Left lung (tissue), 10 donors: ENCODE measurements around the gene PIK3R3. TPM values are rescaled to one million over a fixed set of nuclear protein-coding genes. Genes with fewer than 3 reads are reported as not detected.

Experiments
- ATAC-seq: fragments of 200-7000 bp; cut with Tn5 transposase; one replicate; pipeline ENCODE4 v1.9.1; 2020; ENCODE audit warnings: moderate library complexity
- DNase-seq, 4 donors: peaks; one replicate each; pipeline ENCODE4 v3.0.0-alpha.2; 2013 to 2020
- H3K27ac ChIP-seq, 2 donors: fragments of 200-600 bp; sonication (generic) in 1 of 2; one replicate each; pipeline versions ENCODE4 v1.5.0 to v1.8.0; 2020 to 2021
- H3K27me3 ChIP-seq, 2 donors: fragments of 200-600 bp; sonication (generic) in 1 of 2; one replicate each; pipeline versions ENCODE4 v1.5.0 to v1.8.0; 2020 to 2021
- H3K36me3 ChIP-seq, 2 donors: fragments of 200-600 bp; sonication (generic) in 1 of 2; one replicate each; pipeline versions ENCODE4 v1.5.0 to v1.8.0; 2020 to 2021
- H3K4me1 ChIP-seq, 2 donors: fragments of 200-600 bp; one replicate each; pipeline ENCODE4 v1.8.0; 2021
- H3K4me3 ChIP-seq, 2 donors: fragments of 200-600 bp; sonication (generic) in 1 of 2; one replicate each; pipeline versions ENCODE4 v1.5.0 to v1.8.0; 2020 to 2021; ENCODE audit warnings: mild to moderate bottlenecking in 1 of 2
- H3K9me3 ChIP-seq, 2 donors: fragments of 200-600 bp; sonication (generic) in 1 of 2; one replicate each; pipeline versions ENCODE4 v1.5.0 to v1.8.0; 2020 to 2021
- intact Hi-C, 2 donors: fragments of 100-400 bp; cut with DNase I; formaldehyde crosslinking; loops; one replicate each; pipeline versions ENCODE4 v1.11.2 to v1.14.2; 2022
- polyA plus RNA-seq, 6 donors: library from polyadenylated mRNA; unstranded; fragments of 120-200 nt; gene quantifications; one replicate each; pipeline ENCODE4 v1.2.1, GENCODE V29; 2013; ENCODE audit not compliant: insufficient read length in 6 of 6
- total RNA-seq, 2 donors: library from RNA; stranded (reverse); fragmentation: NEBNext Ultra II Directional; extraction: Animal tissue kit (Norgen Biotek cat#: 25700); gene quantifications; one replicate each; pipeline ENCODE4 v1.2.1, GENCODE V29; 2021
- TF ChIP-seq, protein P1 (sequence below), 2 donors: fragments of 200-600 bp; sonication (generic) in 1 of 2; IDR thresholded peaks; one replicate each; pipeline versions ENCODE4 v1.5.0 to v1.8.0; 2021; ENCODE audit warnings: antibody characterized with exemption in 2 of 2
- donor health status: DM: no; HTN: yes; CAD: no.
- donor health status: DM: no; HTN: no; CAD: no.

Gene PIK3R3
- total and polyA plus RNA-seq, 8 donors: 15.2 to 46.5 (median 22.6) TPM

DNA sequence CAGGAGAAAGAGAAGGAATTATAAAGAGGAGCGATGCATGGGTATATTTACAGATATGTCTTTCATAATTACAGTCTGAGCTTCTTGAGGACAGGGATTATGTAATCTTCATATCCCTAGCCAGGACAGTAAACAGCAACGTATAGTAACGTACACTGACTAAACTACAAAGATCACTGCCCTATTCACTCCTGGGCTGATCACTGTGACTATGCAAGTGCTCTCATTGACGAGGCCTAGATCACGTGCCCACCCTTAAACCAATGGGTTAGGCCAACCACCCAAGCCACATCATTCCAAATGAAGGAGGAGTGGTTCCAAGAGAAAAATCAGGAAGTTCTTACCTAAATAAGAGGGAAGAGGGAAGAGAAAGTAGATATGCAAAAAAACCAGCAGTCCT is 18.5 kb downstream of the PIK3R3 start:
- H3K27me3 ChIP-seq: no peaks in the 10 kb centered on the region
- ATAC-seq (no peak), DNase-seq (no peak)
- intact Hi-C loops: no loop called here
- H3K9me3 ChIP-seq: no peaks in the 10 kb centered on the region
- H3K4me1 ChIP-seq: peaks cover 0 to 10% of the 10 kb centered on the region in 2 donors
- no peak overlapping the region for H3K27ac ChIP-seq
- TF ChIP-seq, protein P1, sequence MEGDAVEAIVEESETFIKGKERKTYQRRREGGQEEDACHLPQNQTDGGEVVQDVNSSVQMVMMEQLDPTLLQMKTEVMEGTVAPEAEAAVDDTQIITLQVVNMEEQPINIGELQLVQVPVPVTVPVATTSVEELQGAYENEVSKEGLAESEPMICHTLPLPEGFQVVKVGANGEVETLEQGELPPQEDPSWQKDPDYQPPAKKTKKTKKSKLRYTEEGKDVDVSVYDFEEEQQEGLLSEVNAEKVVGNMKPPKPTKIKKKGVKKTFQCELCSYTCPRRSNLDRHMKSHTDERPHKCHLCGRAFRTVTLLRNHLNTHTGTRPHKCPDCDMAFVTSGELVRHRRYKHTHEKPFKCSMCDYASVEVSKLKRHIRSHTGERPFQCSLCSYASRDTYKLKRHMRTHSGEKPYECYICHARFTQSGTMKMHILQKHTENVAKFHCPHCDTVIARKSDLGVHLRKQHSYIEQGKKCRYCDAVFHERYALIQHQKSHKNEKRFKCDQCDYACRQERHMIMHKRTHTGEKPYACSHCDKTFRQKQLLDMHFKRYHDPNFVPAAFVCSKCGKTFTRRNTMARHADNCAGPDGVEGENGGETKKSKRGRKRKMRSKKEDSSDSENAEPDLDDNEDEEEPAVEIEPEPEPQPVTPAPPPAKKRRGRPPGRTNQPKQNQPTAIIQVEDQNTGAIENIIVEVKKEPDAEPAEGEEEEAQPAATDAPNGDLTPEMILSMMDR (IDR thresholded peaks at IDR 0.05): no peak
- no peaks in the 10 kb centered on the region for H3K36me3 ChIP-seq
- H3K4me3 ChIP-seq: no peak overlapping the region

DNA sequence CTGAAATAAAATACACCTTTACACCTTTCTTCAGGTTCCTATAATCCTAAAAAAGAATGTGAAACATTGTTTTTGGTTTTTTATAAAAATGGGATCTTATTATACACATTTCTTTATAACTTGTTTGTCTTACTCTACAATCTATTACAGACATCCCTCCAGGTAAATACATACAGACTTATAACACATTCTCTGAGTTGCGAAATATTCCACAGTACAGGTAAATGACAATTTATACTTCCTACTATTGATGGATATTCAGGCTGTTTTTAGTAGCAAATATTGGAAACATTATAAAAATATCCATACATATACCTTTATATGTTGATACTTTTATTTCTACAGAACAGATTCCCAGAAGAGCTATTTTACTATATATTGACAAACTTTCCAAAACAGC is 20.3 kb downstream of the PIK3R3 start:
- TF ChIP-seq, protein P1 (IDR thresholded peaks at IDR 0.05): no peak
- Histone ChIP-seq H3K9me3 (no peaks in the 10 kb centered on the region), H3K27ac (no peak overlapping the region), H3K36me3 (no peaks in the 10 kb centered on the region), H3K27me3 (no peaks in the 10 kb centered on the region), H3K4me3 (no peak overlapping the region), H3K4me1 (peaks cover 0 to 10% of the 10 kb centered on the region in 2 donors)
- no peak for DNase-seq
- ATAC-seq: no peak
- intact Hi-C loops: no loop called here

DNA sequence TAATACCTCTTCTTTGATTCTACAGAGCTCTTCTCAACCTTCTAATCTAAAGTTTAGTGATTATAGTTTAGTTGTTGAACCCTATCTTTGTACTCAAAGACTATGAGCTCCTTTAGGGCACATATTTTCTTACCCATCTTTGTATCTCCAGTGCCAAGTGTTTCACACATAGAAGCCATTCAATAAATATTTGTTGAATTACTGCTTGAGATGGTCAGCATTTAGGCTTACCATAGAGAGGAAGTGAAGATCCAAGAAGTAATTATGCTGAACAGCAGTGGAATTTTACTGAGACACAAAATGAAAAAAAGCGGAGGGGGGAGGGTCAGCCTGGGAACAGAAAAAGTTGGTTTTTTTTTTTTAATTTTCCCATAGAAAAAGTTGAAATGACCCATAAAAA is 21.9 kb downstream of the PIK3R3 start:
- Histone ChIP-seq H3K36me3 (no peaks in the 10 kb centered on the region), H3K4me3 (no peak overlapping the region), H3K27me3 (no peaks in the 10 kb centered on the region), H3K27ac (no peak overlapping the region), H3K9me3 (no peaks in the 10 kb centered on the region), H3K4me1 (peaks cover 0 to 8% of the 10 kb centered on the region in 2 donors)
- DNase-seq: no peak
- no peak for ATAC-seq
- TF ChIP-seq, protein P1 (IDR thresholded peaks at IDR 0.05): no peak
- intact Hi-C loops: no loop called here

DNA sequence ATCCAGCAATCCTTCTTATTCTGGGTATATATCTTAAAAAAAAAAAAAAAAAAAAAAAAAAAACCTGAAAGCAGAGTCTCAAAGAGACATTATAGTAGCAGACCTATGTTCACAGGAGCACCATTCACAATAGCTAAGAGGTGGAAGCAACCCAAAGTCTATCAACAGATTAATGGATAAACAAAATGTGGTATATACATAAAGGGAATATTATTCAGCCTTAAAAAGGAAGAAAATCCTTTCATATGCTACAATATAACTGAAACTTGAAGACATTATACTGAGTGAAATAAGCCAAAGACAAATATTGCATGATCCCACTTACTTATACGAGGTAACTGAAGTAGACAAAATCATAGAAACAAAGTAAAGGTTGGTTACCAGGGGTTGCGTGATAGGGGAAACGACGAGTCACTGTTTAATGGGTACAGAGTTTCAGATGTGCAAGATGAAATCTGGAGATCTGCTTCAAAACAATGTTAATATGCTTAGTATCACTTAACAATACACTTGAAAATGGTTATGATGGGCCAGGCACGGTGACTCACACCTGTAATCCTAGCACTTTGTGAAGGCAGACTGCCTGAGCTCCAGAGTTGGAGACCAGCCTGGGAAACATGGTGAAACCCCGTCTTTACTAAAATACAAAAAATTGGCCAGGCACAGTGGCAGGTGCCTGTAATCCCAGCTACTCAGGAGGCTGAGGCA is 29.5 kb downstream of the PIK3R3 start:
- Histone ChIP-seq H3K4me3 (no peak overlapping the region), H3K27ac (no peak overlapping the region), H3K9me3 (no peaks in the 10 kb centered on the region), H3K36me3 (no peaks in the 10 kb centered on the region), H3K27me3 (no peaks in the 10 kb centered on the region), H3K4me1 (no peaks in the 10 kb centered on the region)
- ATAC-seq: peak; percentile 69
- no peak for DNase-seq
- TF ChIP-seq, protein P1 (IDR thresholded peaks at IDR 0.05): no peak
- intact Hi-C loops: no loop called here

DNA sequence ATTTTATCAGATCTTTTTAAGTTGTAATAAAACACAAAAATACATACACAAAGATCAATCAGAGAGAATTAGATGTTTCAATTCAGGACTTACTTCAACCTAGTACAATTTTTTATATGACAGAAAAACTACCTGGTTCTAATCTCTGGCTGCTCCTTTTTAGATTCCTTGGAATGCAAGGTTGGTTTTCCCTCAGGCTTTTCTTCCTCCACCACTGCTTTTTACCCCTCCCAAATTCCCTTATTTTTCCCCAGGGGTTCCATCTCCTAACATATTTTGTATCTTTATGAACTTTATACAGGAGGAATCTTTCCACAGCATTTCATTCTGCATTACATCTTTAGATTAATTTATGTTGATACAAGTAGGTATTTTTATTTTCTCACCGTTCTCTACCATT is 33.2 kb downstream of the PIK3R3 start:
- DNase-seq (no peak), ATAC-seq (no peak)
- H3K36me3 ChIP-seq: no peaks in the 10 kb centered on the region
- no peaks in the 10 kb centered on the region for H3K4me1 ChIP-seq
- no peaks in the 10 kb centered on the region for H3K27me3 ChIP-seq
- H3K27ac ChIP-seq: no peak overlapping the region
- no peaks in the 10 kb centered on the region for H3K9me3 ChIP-seq
- H3K4me3 ChIP-seq: no peak overlapping the region
- TF ChIP-seq, protein P1 (IDR thresholded peaks at IDR 0.05): no peak
- intact Hi-C loops: no loop called here
